Gastroesophageal sphincter (tissue), 3 donors: Measurements from ENCODE around the gene TTLL8.

Experiments
- CTCF ChIP-seq, 4 experiments: fragments of 200-600 bp in 2 of 4; fragments of 450-650 bp in 2 of 4; sonication (generic) in 1 of 4; IDR thresholded peaks; one replicate each; pipeline ENCODE4 v1.5.1; 2017 to 2019; ENCODE audit warnings: antibody characterized with exemption in 4 of 4, mild to moderate bottlenecking in 2 of 4, moderate library complexity in 2 of 4
- POLR2AphosphoS5 ChIP-seq: sonication (generic); formaldehyde crosslinking; IDR thresholded peaks from one replicate; pipeline ENCODE4 v1.6.1; 2017; ENCODE audit warnings: antibody characterized with exemption

DNA sequence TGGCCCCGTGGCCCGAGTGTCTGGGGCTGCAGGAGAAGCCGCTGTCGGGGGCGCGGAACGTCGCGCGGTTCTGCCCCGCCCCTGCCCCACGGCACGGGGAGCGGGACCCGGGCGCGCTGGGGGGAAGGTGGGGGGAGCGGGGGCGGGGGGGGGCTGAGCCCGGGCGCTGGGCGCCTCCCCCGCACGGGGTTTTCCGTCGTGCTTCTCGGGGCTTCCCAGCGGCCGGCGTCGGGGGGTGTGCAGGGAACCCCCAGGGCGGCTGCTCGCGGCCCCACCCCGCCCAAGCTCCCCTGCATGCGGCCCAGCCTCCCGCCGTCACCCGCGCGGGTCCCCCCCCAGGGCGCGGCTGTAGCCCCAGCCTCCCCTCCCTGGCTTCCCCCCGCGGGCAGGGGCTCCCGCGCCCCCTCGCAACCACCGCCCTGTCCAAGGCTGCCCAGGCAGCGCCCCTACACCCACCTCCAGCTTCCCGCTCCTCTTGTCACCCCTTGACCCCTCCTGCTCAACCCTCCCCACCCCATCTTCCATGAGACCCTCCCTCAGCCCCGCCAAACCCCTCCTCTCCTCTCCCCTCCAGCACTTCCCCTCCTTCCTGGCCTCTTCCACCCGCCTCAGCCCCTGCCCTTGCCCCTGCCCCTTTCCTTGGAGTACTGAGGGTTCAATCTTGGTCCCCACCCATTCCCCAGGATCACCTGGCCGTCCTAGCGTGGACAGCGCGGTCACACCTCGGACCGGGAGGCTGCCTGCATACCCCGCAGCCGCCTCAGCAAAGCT, 47.2 kb downstream of the TTLL8 start:
- TF ChIP-seq POLR2AphosphoS5 (no peak), CTCF (IDR thresholded peaks at IDR 0.05) (no peak)
